ENCODE data around the gene RHOBTB3.

RHOBTB3 gene

GRCh38 chr5:95733107-95733665 lies 2.0 kb downstream of the RHOBTB3 start:
- Histone ChIP-seq H3K36me3 (ENCODE audit: insufficient read depth, low read length) (no peaks in the 10 kb centered on the region), H3K4me1 (ENCODE audit: insufficient read depth, low read length) (no peaks in the 10 kb centered on the region; the same call in none of the 2 replicates), H3K9me3 (ENCODE audit: control insufficient read depth, insufficient read depth, low read length) (no peaks in the 10 kb centered on the region), H3K9ac (ENCODE audit: low read depth, low read length) (no peak overlapping the region)

- Histone ChIP-seq H3K9me3 (ENCODE audit: control insufficient read depth, insufficient read depth, low read length) (no peaks in the 10 kb centered on the region), H3K4me1 (ENCODE audit: insufficient read depth, low read length) (no peaks in the 10 kb centered on the region; the same call in 1 of the 2 replicates), H3K9ac (ENCODE audit: low read depth, low read length) (no peak overlapping the region), H3K36me3 (ENCODE audit: insufficient read depth, low read length) (no peaks in the 10 kb centered on the region)
Observed at GRCh38 chr5:95734187-95734586, 3.1 kb downstream of the RHOBTB3 start.

- H3K36me3 ChIP-seq (ENCODE audit: insufficient read depth, low read length) = no peaks in the 10 kb centered on the region
- no peaks in the 10 kb centered on the region; the same call in 1 of the 2 replicates for H3K4me1 ChIP-seq (ENCODE audit: insufficient read depth, low read length)
- no peaks in the 10 kb centered on the region for H3K9me3 ChIP-seq (ENCODE audit: control insufficient read depth, insufficient read depth, low read length)
- no peak overlapping the region for H3K9ac ChIP-seq (ENCODE audit: low read depth, low read length)
Observed at GRCh38 chr5:95734906-95735305, 3.8 kb downstream of the RHOBTB3 start.

- H3K4me1 ChIP-seq (ENCODE audit: insufficient read depth, low read length) = no peaks in the 10 kb centered on the region
- H3K36me3 ChIP-seq (ENCODE audit: insufficient read depth, low read length) = no peaks in the 10 kb centered on the region
- no peaks in the 10 kb centered on the region for H3K9me3 ChIP-seq (ENCODE audit: control insufficient read depth, insufficient read depth, low read length)
- H3K9ac ChIP-seq (ENCODE audit: low read depth, low read length) = no peak overlapping the region
Observed at GRCh38 chr5:95735406-95735805, 4.3 kb downstream of the RHOBTB3 start.

- Histone ChIP-seq H3K4me1 (ENCODE audit: insufficient read depth, low read length) (no peaks in the 10 kb centered on the region), H3K9me3 (ENCODE audit: control insufficient read depth, insufficient read depth, low read length) (no peaks in the 10 kb centered on the region), H3K9ac (ENCODE audit: low read depth, low read length) (no peak overlapping the region), H3K36me3 (ENCODE audit: insufficient read depth, low read length) (no peaks in the 10 kb centered on the region)
Observed at GRCh38 chr5:95738072-95738471, 6.9 kb downstream of the RHOBTB3 start.

- Histone ChIP-seq H3K4me1 (ENCODE audit: insufficient read depth, low read length) (no peaks in the 10 kb centered on the region; the same call in 1 of the 2 replicates), H3K9ac (ENCODE audit: low read depth, low read length) (no peak overlapping the region), H3K36me3 (ENCODE audit: insufficient read depth, low read length) (no peaks in the 10 kb centered on the region), H3K9me3 (ENCODE audit: control insufficient read depth, insufficient read depth, low read length) (no peaks in the 10 kb centered on the region)
Observed at GRCh38 chr5:95738834-95739233, 7.7 kb downstream of the RHOBTB3 start.

- H3K9me3 ChIP-seq (ENCODE audit: control insufficient read depth, insufficient read depth, low read length) = no peaks in the 10 kb centered on the region
- no peaks in the 10 kb centered on the region for H3K36me3 ChIP-seq (ENCODE audit: insufficient read depth, low read length)
- H3K9ac ChIP-seq (ENCODE audit: low read depth, low read length) = no peak overlapping the region
- H3K4me1 ChIP-seq (ENCODE audit: insufficient read depth, low read length) = no peaks in the 10 kb centered on the region; the same call in 1 of the 2 replicates
Observed at GRCh38 chr5:95739857-95740256, 8.7 kb downstream of the RHOBTB3 start.

- H3K9ac ChIP-seq (ENCODE audit: low read depth, low read length) = no peak overlapping the region
- H3K36me3 ChIP-seq (ENCODE audit: insufficient read depth, low read length) = no peaks in the 10 kb centered on the region
- H3K4me1 ChIP-seq (ENCODE audit: insufficient read depth, low read length) = no peaks in the 10 kb centered on the region; the same call in 1 of the 2 replicates
- H3K9me3 ChIP-seq (ENCODE audit: control insufficient read depth, insufficient read depth, low read length) = no peaks in the 10 kb centered on the region
Observed at GRCh38 chr5:95741458-95741857, 10.3 kb downstream of the RHOBTB3 start.

- Histone ChIP-seq H3K36me3 (ENCODE audit: insufficient read depth, low read length) (no peaks in the 10 kb centered on the region), H3K9me3 (ENCODE audit: control insufficient read depth, insufficient read depth, low read length) (no peaks in the 10 kb centered on the region), H3K4me1 (ENCODE audit: insufficient read depth, low read length) (no peaks in the 10 kb centered on the region; the same call in 1 of the 2 replicates), H3K9ac (ENCODE audit: low read depth, low read length) (no peak overlapping the region)
Observed at GRCh38 chr5:95743232-95743631, 12.1 kb downstream of the RHOBTB3 start.

GRCh38 chr5:95743877-95744276 lies 12.7 kb downstream of the RHOBTB3 start:
- Histone ChIP-seq H3K9ac (ENCODE audit: low read depth, low read length) (no peak overlapping the region), H3K4me1 (ENCODE audit: insufficient read depth, low read length) (no peaks in the 10 kb centered on the region; the same call in 1 of the 2 replicates), H3K9me3 (ENCODE audit: control insufficient read depth, insufficient read depth, low read length) (no peaks in the 10 kb centered on the region), H3K36me3 (ENCODE audit: insufficient read depth, low read length) (no peaks in the 10 kb centered on the region)

- Histone ChIP-seq H3K4me1 (ENCODE audit: insufficient read depth, low read length) (no peaks in the 10 kb centered on the region; the same call in 1 of the 2 replicates), H3K36me3 (ENCODE audit: insufficient read depth, low read length) (no peaks in the 10 kb centered on the region), H3K9ac (ENCODE audit: low read depth, low read length) (no peak overlapping the region), H3K9me3 (ENCODE audit: control insufficient read depth, insufficient read depth, low read length) (no peaks in the 10 kb centered on the region)
Observed at GRCh38 chr5:95746194-95746593, 15.1 kb downstream of the RHOBTB3 start.

- H3K4me1 ChIP-seq (ENCODE audit: insufficient read depth, low read length) = no peaks in the 10 kb centered on the region; the same call in 1 of the 2 replicates
- H3K9ac ChIP-seq (ENCODE audit: low read depth, low read length) = no peak overlapping the region
- H3K9me3 ChIP-seq (ENCODE audit: control insufficient read depth, insufficient read depth, low read length) = no peaks in the 10 kb centered on the region
- H3K36me3 ChIP-seq (ENCODE audit: insufficient read depth, low read length) = no peaks in the 10 kb centered on the region
Observed at GRCh38 chr5:95746722-95747679, 15.9 kb downstream of the RHOBTB3 start.

GRCh38 chr5:95748133-95748532 lies 17.0 kb downstream of the RHOBTB3 start:
- no peaks in the 10 kb centered on the region; the same call in 1 of the 2 replicates for H3K4me1 ChIP-seq (ENCODE audit: insufficient read depth, low read length)
- H3K9ac ChIP-seq (ENCODE audit: low read depth, low read length) = no peak overlapping the region
- H3K9me3 ChIP-seq (ENCODE audit: control insufficient read depth, insufficient read depth, low read length) = no peaks in the 10 kb centered on the region
- H3K36me3 ChIP-seq (ENCODE audit: insufficient read depth, low read length) = no peaks in the 10 kb centered on the region

- no peaks in the 10 kb centered on the region for H3K9me3 ChIP-seq (ENCODE audit: control insufficient read depth, insufficient read depth, low read length)
- H3K4me1 ChIP-seq (ENCODE audit: insufficient read depth, low read length) = no peaks in the 10 kb centered on the region
- no peaks in the 10 kb centered on the region for H3K36me3 ChIP-seq (ENCODE audit: insufficient read depth, low read length)
- H3K9ac ChIP-seq (ENCODE audit: low read depth, low read length) = no peak overlapping the region
Observed at GRCh38 chr5:95754545-95754944, 23.4 kb downstream of the RHOBTB3 start.

GRCh38 chr5:95759005-95759404 lies 27.9 kb downstream of the RHOBTB3 start:
- Histone ChIP-seq H3K36me3 (ENCODE audit: insufficient read depth, low read length) (no peaks in the 10 kb centered on the region), H3K4me1 (ENCODE audit: insufficient read depth, low read length) (peaks cover 4% of the 10 kb centered on the region; the same call in 1 of the 2 replicates), H3K9me3 (ENCODE audit: control insufficient read depth, insufficient read depth, low read length) (no peaks in the 10 kb centered on the region), H3K9ac (ENCODE audit: low read depth, low read length) (no peak overlapping the region)
